Left ventricle myocardium inferior (tissue), 1 donor: ENCODE results near the gene LDB3. TPM values are rescaled to one million over a fixed set of nuclear protein-coding genes. Genes with fewer than 3 reads are reported as not detected.

Source experiments
- DNase-seq: peaks from one replicate; pipeline ENCODE4 v3.0.0-alpha.2; 2020
- H3K27ac ChIP-seq: fragments of 200-600 bp; replicated peaks from 2 replicates; pipeline ENCODE4 v1.8.0; 2021
- H3K27me3 ChIP-seq: fragments of 200-600 bp; 2 replicates; pipeline ENCODE4 v1.8.0; 2021; ENCODE audit warnings: low read depth
- H3K36me3 ChIP-seq: fragments of 200-600 bp; 2 replicates; pipeline ENCODE4 v1.8.0; 2021
- H3K4me1 ChIP-seq: fragments of 200-600 bp; 2 replicates; pipeline ENCODE4 v1.8.0; 2021
- H3K4me3 ChIP-seq: fragments of 200-600 bp; 2 replicates; pipeline ENCODE4 v1.8.0; 2021; ENCODE audit warnings: mild to moderate bottlenecking, moderate library complexity
- H3K9me3 ChIP-seq: fragments of 200-600 bp; replicated peaks from 2 replicates; pipeline ENCODE4 v1.8.0; 2021
- intact Hi-C: fragments of 100-400 bp; cut with micrococcal nuclease; formaldehyde crosslinking; loops from one replicate; pipeline ENCODE4 v1.11.0; 2022
- total RNA-seq: library from RNA; stranded (reverse); fragmentation: NEBNext Ultra II Directional; extraction: Animal tissue kit (Norgen Biotek cat#: 25700); gene quantifications from one replicate; pipeline ENCODE4 v1.2.1, GENCODE V29; 2021
- TF ChIP-seq, protein P1 (sequence below): fragments of 200-600 bp; IDR thresholded peaks from 2 replicates; pipeline ENCODE4 v1.8.0; 2021; ENCODE audit warnings: antibody characterized with exemption, mild to moderate bottlenecking, borderline replicate concordance
- donor health status: DM: no; HTN: yes; CAD: no; lungs with severe emphysema.

LDB3 gene
- total RNA-seq, 1 donor from 2014 or later, result 1,542 TPM

DNA sequence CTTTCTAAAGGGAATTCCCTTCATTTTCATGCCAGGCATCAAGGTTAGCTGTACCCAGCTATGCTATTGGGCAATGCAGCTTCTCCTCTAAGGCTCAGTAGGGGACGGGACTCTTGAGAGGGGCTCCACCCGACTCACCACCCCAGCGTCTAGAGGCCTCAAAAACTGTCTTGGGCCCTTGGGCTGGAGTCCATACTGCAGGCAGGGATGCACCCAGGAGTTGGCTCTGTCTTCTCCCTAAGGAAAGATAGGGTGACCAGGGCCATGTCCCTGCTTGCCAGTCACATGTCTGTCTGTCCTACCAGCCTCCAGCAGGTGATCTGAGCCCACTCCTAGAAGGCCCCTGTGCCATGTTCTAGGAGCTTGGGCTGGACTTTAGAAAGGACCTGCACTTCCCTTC lies 12.7 kb upstream of the LDB3 start:
- Histone ChIP-seq H3K4me1 (peaks cover 48% of the 10 kb centered on the region), H3K27ac (no peak overlapping the region), H3K27me3 (no peaks in the 10 kb centered on the region), H3K4me3 (no peak overlapping the region), H3K9me3 (no peaks in the 10 kb centered on the region), H3K36me3 (no peaks in the 10 kb centered on the region)
- intact Hi-C loops, result no loop called here
- TF ChIP-seq, protein P1, sequence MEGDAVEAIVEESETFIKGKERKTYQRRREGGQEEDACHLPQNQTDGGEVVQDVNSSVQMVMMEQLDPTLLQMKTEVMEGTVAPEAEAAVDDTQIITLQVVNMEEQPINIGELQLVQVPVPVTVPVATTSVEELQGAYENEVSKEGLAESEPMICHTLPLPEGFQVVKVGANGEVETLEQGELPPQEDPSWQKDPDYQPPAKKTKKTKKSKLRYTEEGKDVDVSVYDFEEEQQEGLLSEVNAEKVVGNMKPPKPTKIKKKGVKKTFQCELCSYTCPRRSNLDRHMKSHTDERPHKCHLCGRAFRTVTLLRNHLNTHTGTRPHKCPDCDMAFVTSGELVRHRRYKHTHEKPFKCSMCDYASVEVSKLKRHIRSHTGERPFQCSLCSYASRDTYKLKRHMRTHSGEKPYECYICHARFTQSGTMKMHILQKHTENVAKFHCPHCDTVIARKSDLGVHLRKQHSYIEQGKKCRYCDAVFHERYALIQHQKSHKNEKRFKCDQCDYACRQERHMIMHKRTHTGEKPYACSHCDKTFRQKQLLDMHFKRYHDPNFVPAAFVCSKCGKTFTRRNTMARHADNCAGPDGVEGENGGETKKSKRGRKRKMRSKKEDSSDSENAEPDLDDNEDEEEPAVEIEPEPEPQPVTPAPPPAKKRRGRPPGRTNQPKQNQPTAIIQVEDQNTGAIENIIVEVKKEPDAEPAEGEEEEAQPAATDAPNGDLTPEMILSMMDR, result no peak
- no peak for DNase-seq

DNA sequence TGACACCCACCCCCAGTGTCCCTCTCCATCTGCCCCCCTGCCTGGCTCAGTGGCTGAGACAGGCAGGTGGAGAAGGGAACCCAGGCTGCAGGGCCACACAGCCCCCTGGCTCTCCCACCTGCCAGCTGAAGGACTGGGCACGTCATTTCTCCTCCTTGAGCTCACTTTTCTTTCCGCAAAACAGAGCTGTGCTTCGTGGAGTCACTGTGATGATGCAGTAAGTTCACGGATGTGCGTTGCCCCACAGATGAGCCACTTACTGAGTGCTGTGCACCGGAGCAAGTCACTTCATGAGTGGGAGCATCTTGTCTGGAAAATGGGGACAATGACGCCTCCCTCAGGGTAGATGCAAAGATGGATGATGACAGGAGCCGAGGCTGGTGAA lies 11.3 kb upstream of the LDB3 start:
- H3K9me3 ChIP-seq, result no peaks in the 10 kb centered on the region
- intact Hi-C loops, result no loop called here
- TF ChIP-seq, protein P1, result no peak
- no peaks in the 10 kb centered on the region for H3K27me3 ChIP-seq
- peaks cover 48% of the 10 kb centered on the region for H3K4me1 ChIP-seq
- peak overlapping the region; percentile 59 for H3K27ac ChIP-seq
- no peak for DNase-seq
- no peaks in the 10 kb centered on the region for H3K36me3 ChIP-seq
- H3K4me3 ChIP-seq, result peak overlapping the region; percentile 29

DNA sequence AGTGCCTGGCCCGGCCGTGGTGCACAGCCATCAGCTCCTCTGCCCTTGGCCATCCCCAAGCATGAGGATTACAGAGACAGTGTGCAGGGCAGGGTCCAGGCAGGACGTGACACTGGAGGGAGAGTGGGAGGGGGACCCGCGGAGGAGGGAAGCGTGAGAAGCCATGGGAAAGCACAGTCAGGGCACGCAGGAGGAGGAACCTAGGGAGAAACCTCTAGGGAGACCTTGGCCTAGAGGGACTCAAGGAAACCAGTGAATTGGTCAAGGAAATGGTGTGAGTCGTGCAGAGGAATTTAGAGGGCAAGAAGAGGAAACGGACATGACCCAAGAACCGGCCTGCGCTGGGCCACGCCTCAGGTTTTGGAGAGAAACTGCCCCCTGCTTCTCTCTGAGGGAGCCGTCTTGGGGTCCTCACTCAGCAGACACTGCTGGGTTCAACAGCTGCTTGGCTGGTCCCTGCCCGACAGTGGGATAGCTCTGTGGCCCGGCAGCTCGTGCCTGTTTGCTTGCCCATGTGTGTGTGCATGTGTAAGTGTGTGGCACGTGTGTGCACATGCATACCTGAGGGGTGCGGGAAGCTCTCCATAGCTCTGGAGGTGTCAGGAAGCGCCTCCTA lies 10.8 kb upstream of the LDB3 start:
- peak overlapping the region; percentile 29 for H3K4me3 ChIP-seq
- TF ChIP-seq, protein P1, result no peak
- no peaks in the 10 kb centered on the region for H3K9me3 ChIP-seq
- H3K27me3 ChIP-seq, result no peaks in the 10 kb centered on the region
- no peaks in the 10 kb centered on the region for H3K36me3 ChIP-seq
- no peak for DNase-seq
- H3K27ac ChIP-seq, result peak overlapping the region; percentile 59
- H3K4me1 ChIP-seq, result peaks cover 48% of the 10 kb centered on the region
- intact Hi-C loops, result no loop called here

DNA sequence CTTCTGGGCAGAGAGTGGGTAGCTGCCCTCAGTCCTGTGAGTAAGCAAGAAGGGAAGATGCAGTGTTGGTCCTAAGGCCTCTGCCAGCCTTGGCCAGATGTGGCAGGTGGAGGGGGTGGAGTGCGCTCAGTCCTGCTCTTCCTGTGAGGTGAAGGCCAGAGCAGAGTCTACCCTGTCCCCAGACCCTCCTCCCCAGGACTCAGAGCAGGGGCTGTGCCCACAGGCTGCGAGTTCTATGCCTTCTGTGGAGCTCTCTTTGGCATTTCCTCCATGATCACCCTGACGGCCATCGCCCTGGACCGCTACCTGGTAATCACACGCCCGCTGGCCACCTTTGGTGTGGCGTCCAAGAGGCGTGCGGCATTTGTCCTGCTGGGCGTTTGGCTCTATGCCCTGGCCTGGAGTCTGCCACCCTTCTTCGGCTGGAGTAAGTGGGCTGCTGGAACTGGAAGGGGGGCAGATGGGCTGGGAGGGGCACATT lies 10.0 kb upstream of the LDB3 start:
- H3K9me3 ChIP-seq, result no peaks in the 10 kb centered on the region
- intact Hi-C loops, result no loop called here
- no peak for DNase-seq

DNA sequence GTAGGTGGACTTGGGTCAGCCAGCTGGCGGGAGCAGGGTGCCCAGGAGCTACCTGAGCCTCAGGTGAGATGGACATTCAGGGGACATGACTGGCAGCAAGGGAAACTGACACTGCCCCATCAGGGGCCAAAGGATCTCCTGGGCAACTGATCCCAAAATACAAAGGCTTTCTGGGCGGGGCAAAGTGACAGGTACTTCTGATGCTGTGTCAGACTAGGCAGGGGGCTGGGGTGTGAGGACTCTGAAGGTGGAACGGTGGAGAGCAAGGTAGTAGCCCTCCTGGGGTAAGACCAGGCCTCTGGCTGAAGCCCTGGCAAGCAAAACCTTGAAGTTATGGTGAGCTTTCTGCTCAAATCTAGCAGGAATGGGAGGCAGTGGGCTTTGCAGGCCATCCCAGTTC lies 9.6 kb upstream of the LDB3 start:
- DNase-seq, result no peak
- Histone ChIP-seq H3K4me1 (peaks cover 55% of the 10 kb centered on the region), H3K9me3 (no peaks in the 10 kb centered on the region), H3K36me3 (no peaks in the 10 kb centered on the region), H3K27ac (peak overlapping the region; percentile 17), H3K4me3 (no peak overlapping the region), H3K27me3 (no peaks in the 10 kb centered on the region)
- TF ChIP-seq, protein P1, result no peak
- intact Hi-C loops, result no loop called here

More for the DNA sequence above, 10.0 kb upstream of the LDB3 start:
- Histone ChIP-seq H3K36me3 (no peaks in the 10 kb centered on the region), H3K4me3 (no peak overlapping the region), H3K27ac (peak overlapping the region; percentile 17), H3K4me1 (peaks cover 51% of the 10 kb centered on the region), H3K27me3 (no peaks in the 10 kb centered on the region)
- TF ChIP-seq, protein P1, result no peak
